A549 (cell line): ENCODE data around the gene TXNRD2. TPM values are rescaled to one million over a fixed set of nuclear protein-coding genes. Genes with fewer than 3 reads are reported as not detected.

Source experiments
- ATAC-seq, 2 experiments: fragments of 200-7000 bp in 1 of 2; fragments of >200 bp in 1 of 2; cut with Nextera tagmentation in 1 of 2; cut with Tn5 transposase in 1 of 2; 3 replicates each; pipeline versions ENCODE4 v1.8.0 to v1.9.1; 2018 to 2020; ENCODE audit warnings: mild to moderate bottlenecking in 1 of 2, moderate library complexity in 1 of 2
- CTCF ChIA-PET: fragments of 300-600 bp; sonication (Branson Sonifier 250); formaldehyde crosslinking; extraction: SDS; loops from one replicate; lab custom pipeline; 2021; ENCODE audit warnings: antibody characterized with exemption, inconsistent platforms; lab: Yijun Ruan, JAX
- POLR2A ChIA-PET: fragments of 350-600 bp; formaldehyde crosslinking; extraction: SDS; loops from one replicate; lab custom pipeline; 2021; ENCODE audit warnings: antibody characterized with exemption, inconsistent platforms; lab: Yijun Ruan, JAX
- DNase-seq, 2 experiments: peaks; one replicate each; pipeline versions ENCODE4 v3.0.0 to v3.0.0-alpha.2; 2011 to 2016; ENCODE audit warnings: low read depth in 1 of 2, low spot score in 1 of 2
- FAIRE-seq: peaks from 2 replicates; lab custom pipeline; 2011; peaks lifted over from hg19 to GRCh38; lab: Jason Lieb, UNC
- H3K27ac ChIP-seq, 2 experiments: fragments of >200 bp; sonication (Bioruptor Twin); formaldehyde crosslinking; 3 replicates each; pipeline ENCODE4 v1.5.1; 2016 to 2017
- H3K4me1 ChIP-seq: fragments of >200 bp; sonication (Bioruptor Twin); formaldehyde crosslinking; 3 replicates; pipeline ENCODE4 v1.6.1; 2016
- H3K4me2 ChIP-seq: fragments of >200 bp; sonication (Bioruptor Twin); formaldehyde crosslinking; 3 replicates; pipeline ENCODE4 v1.6.1; 2016
- H3K4me3 ChIP-seq: fragments of >200 bp; sonication (Bioruptor Twin); formaldehyde crosslinking; 3 replicates; pipeline ENCODE4 v1.5.1; 2016
- H3K9me3 ChIP-seq: fragments of >200 bp; sonication (Bioruptor Twin); formaldehyde crosslinking; 3 replicates; pipeline ENCODE4 v1.6.1; 2016
- BHLHE40 ChIP-seq: IDR thresholded peaks from 2 replicates; pipeline ENCODE4 v1.6.1; 2012; ENCODE audit warnings: low read depth, low read length, inconsistent platforms
- CBX2 ChIP-seq: fragments of 200-600 bp; sonication (generic); IDR thresholded peaks from 2 replicates; pipeline ENCODE4 v1.6.1; 2016; ENCODE audit warnings: low read depth, mild to moderate bottlenecking, borderline replicate concordance
- CBX8 ChIP-seq: fragments of 200-600 bp; sonication (generic); IDR thresholded peaks from 2 replicates; pipeline ENCODE4 v1.6.1; 2016
- CEBPB ChIP-seq, 2 experiments: fragments of >200 bp in 1 of 2; sonication (Bioruptor Twin) in 1 of 2; formaldehyde crosslinking in 1 of 2; IDR thresholded peaks; 2 replicates each; pipeline ENCODE4 v1.6.1; 2012 to 2016
- CHD2 ChIP-seq: fragments of 150-350 bp; IDR thresholded peaks from 2 replicates; pipeline ENCODE4 v1.6.1; 2014; ENCODE audit warnings: low read length; ENCODE audit not compliant: partially characterized antibody
- CHD4 ChIP-seq: fragments of 200-600 bp; sonication (generic); IDR thresholded peaks from 2 replicates; pipeline ENCODE4 v1.6.1; 2016; ENCODE audit warnings: antibody characterized with exemption, mild to moderate bottlenecking, borderline replicate concordance
- E2F6 ChIP-seq: IDR thresholded peaks from 2 replicates; pipeline ENCODE4 v1.6.1; 2012; ENCODE audit warnings: low read depth, borderline replicate concordance
- EHMT2 ChIP-seq: fragments of 200-600 bp; sonication (generic); IDR thresholded peaks from 2 replicates; pipeline ENCODE4 v1.6.1; 2016; ENCODE audit warnings: antibody characterized with exemption, low read depth, mild to moderate bottlenecking, moderate library complexity
- ELK1 ChIP-seq: fragments of 150-350 bp; IDR thresholded peaks from 2 replicates; pipeline ENCODE4 v1.6.1; 2014; ENCODE audit warnings: low read depth, mild to moderate bottlenecking, low read length
- ESRRA ChIP-seq: fragments of 150-350 bp; IDR thresholded peaks from 2 replicates; pipeline ENCODE4 v1.6.1; 2014; ENCODE audit warnings: mild to moderate bottlenecking, low read length, borderline replicate concordance
- GATA3 ChIP-seq: IDR thresholded peaks from 2 replicates; pipeline ENCODE4 v1.6.1; 2012; ENCODE audit warnings: borderline replicate concordance
- HES2 ChIP-seq: fragments of >200 bp; sonication (Bioruptor Twin); formaldehyde crosslinking; IDR thresholded peaks from 2 replicates; pipeline ENCODE4 v1.6.1; 2016
- HEYL ChIP-seq: fragments of 250-450 bp; sonication (Bioruptor Pico); IDR thresholded peaks from 2 replicates; pipeline ENCODE4 v1.8.0; 2021; ENCODE audit warnings: mild to moderate bottlenecking, moderate library complexity
- HOXA7 ChIP-seq: fragments of 250-450 bp; sonication (Bioruptor Pico); IDR thresholded peaks from 2 replicates; pipeline ENCODE4 v1.5.0; 2020; ENCODE audit warnings: mild to moderate bottlenecking, moderate library complexity
- JUNB ChIP-seq: fragments of >200 bp; sonication (Bioruptor Twin); formaldehyde crosslinking; IDR thresholded peaks from 2 replicates; pipeline ENCODE4 v1.6.1; 2016
- KDM1A ChIP-seq: fragments of 200-600 bp; sonication (generic); IDR thresholded peaks from 2 replicates; pipeline ENCODE4 v1.6.1; 2016; ENCODE audit warnings: low read depth, mild to moderate bottlenecking
- KDM5A ChIP-seq: fragments of 200-600 bp; sonication (generic); IDR thresholded peaks from 2 replicates; pipeline ENCODE4 v1.6.1; 2016; ENCODE audit warnings: antibody characterized with exemption, mild to moderate bottlenecking
- MAZ ChIP-seq: fragments of 150-350 bp; IDR thresholded peaks from 2 replicates; pipeline ENCODE4 v1.6.1; 2014; ENCODE audit warnings: antibody characterized with exemption, low read depth, low read length, borderline replicate concordance
- NPAS2 ChIP-seq: fragments of 250-450 bp; sonication (Bioruptor Pico); IDR thresholded peaks from 2 replicates; pipeline ENCODE4 v1.8.0; 2022; ENCODE audit warnings: mild to moderate bottlenecking, moderate library complexity, borderline replicate concordance
- RARB ChIP-seq: fragments of 250-450 bp; sonication (Bioruptor Pico); IDR thresholded peaks from 2 replicates; pipeline ENCODE4 v1.8.0; 2021; ENCODE audit warnings: mild to moderate bottlenecking, moderate library complexity
- RFX5 ChIP-seq: fragments of 450-650 bp; IDR thresholded peaks from 2 replicates; pipeline ENCODE4 v1.7.1; 2014; ENCODE audit warnings: antibody characterized with exemption, mild to moderate bottlenecking, moderate library complexity
- SREBF2 ChIP-seq: fragments of 450-650 bp; IDR thresholded peaks from 2 replicates; pipeline ENCODE4 v1.6.1; 2014; ENCODE audit warnings: mild to moderate bottlenecking, moderate library complexity
- TFCP2L1 ChIP-seq: fragments of 250-450 bp; sonication (Bioruptor Pico); IDR thresholded peaks from 2 replicates; pipeline ENCODE4 v1.5.0; 2021; ENCODE audit warnings: mild to moderate bottlenecking
- ZC3H11A ChIP-seq: fragments of 450-650 bp; IDR thresholded peaks from 2 replicates; pipeline ENCODE4 v1.6.1; 2014; ENCODE audit warnings: antibody characterized with exemption, mild to moderate bottlenecking
- ZFP36 ChIP-seq: fragments of 450-650 bp; IDR thresholded peaks from 2 replicates; pipeline ENCODE4 v1.6.1; 2014; ENCODE audit warnings: borderline replicate concordance; ENCODE audit not compliant: partially characterized antibody
- WGBS: methylation state at CpG from one replicate; pipeline ENCODE4 v1.1.6; 2017; ENCODE audit errors: missing lambda C conversion rate; 5-methylcytosine and 5-hydroxymethylcytosine counted together
- polyA plus RNA-seq, 4 experiments: library from polyadenylated mRNA; depleted of rRNA in 3 of 4; stranded (reverse); fragments of >200 nt; fragmentation: RNase III in 1 of 4; extraction: RNeasy Plus Mini Kit Qiagen cat#74134 plus additional on column Dnase treatment in 1 of 4; gene quantifications; 2 replicates in 3 of 4; 3 replicates in 1 of 4; pipeline ENCODE4 v1.2.3, GENCODE V29; 2011 to 2017
- TF ChIP-seq, protein P1 (sequence below): fragments of 250-450 bp; sonication (Bioruptor Pico); IDR thresholded peaks from 2 replicates; pipeline ENCODE4 v1.5.0; 2020; ENCODE audit warnings: low read depth, mild to moderate bottlenecking, moderate library complexity
- TF ChIP-seq, protein P2 (sequence below): IDR thresholded peaks from 2 replicates; pipeline ENCODE4 v1.6.1; 2012
- TF ChIP-seq, protein P3 (sequence below): fragments of 200-600 bp; sonication (generic); IDR thresholded peaks from 2 replicates; pipeline ENCODE4 v1.6.1; 2016; ENCODE audit warnings: antibody characterized with exemption, mild to moderate bottlenecking, moderate library complexity
- TF ChIP-seq, protein P4 (sequence below): fragments of 450-650 bp; IDR thresholded peaks from 2 replicates; pipeline ENCODE4 v1.6.1; 2014; ENCODE audit warnings: antibody characterized with exemption

Gene TXNRD2
- polyA plus RNA-seq, 2 of the 4 experiments (the other 2 are of a cell fraction): 16.3 to 25.6 TPM

GRCh38 chr22:19827341-19828034 lies 114.1 kb downstream of the TXNRD2 start:
- no peak for TF ChIP-seq HEYL (CRISPR knock-in tag)
- TF ChIP-seq ZC3H11A: no peak
- no peak for TF ChIP-seq EHMT2
- no peak for TF ChIP-seq BHLHE40
- no peak for TF ChIP-seq JUNB
- TF ChIP-seq CEBPB (IDR thresholded peaks at IDR 0.05): no peak
- TF ChIP-seq GATA3: no peak
- TF ChIP-seq RARB (CRISPR knock-in tag): no peak
- no peak for TF ChIP-seq SREBF2
- TF ChIP-seq HES2: no peak
- TF ChIP-seq CBX8: no peak
- TF ChIP-seq TFCP2L1 (CRISPR knock-in tag): no peak
- TF ChIP-seq KDM1A: no peak
- no peak for TF ChIP-seq KDM5A
- no peak for TF ChIP-seq CHD4
- TF ChIP-seq CBX2: no peak
- TF ChIP-seq ZFP36: no peak
- TF ChIP-seq HOXA7: no peak
- no peak for TF ChIP-seq MAZ
- POLR2A ChIA-PET: no interaction called here
- ATAC-seq (no peak), FAIRE-seq (no peak), DNase-seq (no peak)
- no peak overlapping the region for H3K4me2 ChIP-seq
- WGBS: 74% methylated on average over 10 of the region's 10 CpGs
- H3K9me3 ChIP-seq: no peaks in the 10 kb centered on the region
- CTCF ChIA-PET: no interaction called here
- peaks cover 5% of the 10 kb centered on the region; the same call in 1 of the 3 replicates for H3K4me1 ChIP-seq
- no peak overlapping the region for H3K4me3 ChIP-seq
- H3K27ac ChIP-seq: no peak overlapping the region

- ATAC-seq (no peak), FAIRE-seq (no peak), DNase-seq (no peak)
- WGBS: 90% methylated on average over 2 of the region's 2 CpGs
- ChIA-PET POLR2A (no interaction called here), CTCF (interaction anchor here (0.5 kb wide), 1 partner anchor 79 kb away, joined by 3 read pairs; no protein-coding TSS in a partner anchor)
- Histone ChIP-seq H3K4me2 (no peak overlapping the region), H3K4me3 (no peak overlapping the region), H3K9me3 (no peaks in the 10 kb centered on the region), H3K4me1 (peaks cover 5% of the 10 kb centered on the region; the same call in 1 of the 3 replicates), H3K27ac (no peak overlapping the region)
- TF ChIP-seq ELK1 (no peak), CHD2 (no peak), NPAS2 (CRISPR knock-in tag) (no peak), HOXA7 (no peak), CBX2 (no peak), E2F6 (no peak), RFX5 (no peak), KDM1A (no peak), MAZ (no peak), ESRRA (no peak), ZC3H11A (no peak)
- TF ChIP-seq, protein P1, sequence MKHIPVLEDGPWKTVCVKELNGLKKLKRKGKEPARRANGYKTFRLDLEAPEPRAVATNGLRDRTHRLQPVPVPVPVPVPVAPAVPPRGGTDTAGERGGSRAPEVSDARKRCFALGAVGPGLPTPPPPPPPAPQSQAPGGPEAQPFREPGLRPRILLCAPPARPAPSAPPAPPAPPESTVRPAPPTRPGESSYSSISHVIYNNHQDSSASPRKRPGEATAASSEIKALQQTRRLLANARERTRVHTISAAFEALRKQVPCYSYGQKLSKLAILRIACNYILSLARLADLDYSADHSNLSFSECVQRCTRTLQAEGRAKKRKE: no peak
- TF ChIP-seq, protein P2, sequence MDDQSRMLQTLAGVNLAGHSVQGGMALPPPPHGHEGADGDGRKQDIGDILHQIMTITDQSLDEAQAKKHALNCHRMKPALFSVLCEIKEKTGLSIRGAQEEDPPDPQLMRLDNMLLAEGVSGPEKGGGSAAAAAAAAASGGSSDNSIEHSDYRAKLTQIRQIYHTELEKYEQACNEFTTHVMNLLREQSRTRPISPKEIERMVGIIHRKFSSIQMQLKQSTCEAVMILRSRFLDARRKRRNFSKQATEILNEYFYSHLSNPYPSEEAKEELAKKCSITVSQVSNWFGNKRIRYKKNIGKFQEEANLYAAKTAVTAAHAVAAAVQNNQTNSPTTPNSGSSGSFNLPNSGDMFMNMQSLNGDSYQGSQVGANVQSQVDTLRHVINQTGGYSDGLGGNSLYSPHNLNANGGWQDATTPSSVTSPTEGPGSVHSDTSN: no peak
- TF ChIP-seq, protein P3, sequence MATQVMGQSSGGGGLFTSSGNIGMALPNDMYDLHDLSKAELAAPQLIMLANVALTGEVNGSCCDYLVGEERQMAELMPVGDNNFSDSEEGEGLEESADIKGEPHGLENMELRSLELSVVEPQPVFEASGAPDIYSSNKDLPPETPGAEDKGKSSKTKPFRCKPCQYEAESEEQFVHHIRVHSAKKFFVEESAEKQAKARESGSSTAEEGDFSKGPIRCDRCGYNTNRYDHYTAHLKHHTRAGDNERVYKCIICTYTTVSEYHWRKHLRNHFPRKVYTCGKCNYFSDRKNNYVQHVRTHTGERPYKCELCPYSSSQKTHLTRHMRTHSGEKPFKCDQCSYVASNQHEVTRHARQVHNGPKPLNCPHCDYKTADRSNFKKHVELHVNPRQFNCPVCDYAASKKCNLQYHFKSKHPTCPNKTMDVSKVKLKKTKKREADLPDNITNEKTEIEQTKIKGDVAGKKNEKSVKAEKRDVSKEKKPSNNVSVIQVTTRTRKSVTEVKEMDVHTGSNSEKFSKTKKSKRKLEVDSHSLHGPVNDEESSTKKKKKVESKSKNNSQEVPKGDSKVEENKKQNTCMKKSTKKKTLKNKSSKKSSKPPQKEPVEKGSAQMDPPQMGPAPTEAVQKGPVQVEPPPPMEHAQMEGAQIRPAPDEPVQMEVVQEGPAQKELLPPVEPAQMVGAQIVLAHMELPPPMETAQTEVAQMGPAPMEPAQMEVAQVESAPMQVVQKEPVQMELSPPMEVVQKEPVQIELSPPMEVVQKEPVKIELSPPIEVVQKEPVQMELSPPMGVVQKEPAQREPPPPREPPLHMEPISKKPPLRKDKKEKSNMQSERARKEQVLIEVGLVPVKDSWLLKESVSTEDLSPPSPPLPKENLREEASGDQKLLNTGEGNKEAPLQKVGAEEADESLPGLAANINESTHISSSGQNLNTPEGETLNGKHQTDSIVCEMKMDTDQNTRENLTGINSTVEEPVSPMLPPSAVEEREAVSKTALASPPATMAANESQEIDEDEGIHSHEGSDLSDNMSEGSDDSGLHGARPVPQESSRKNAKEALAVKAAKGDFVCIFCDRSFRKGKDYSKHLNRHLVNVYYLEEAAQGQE: no peak
- TF ChIP-seq, protein P4, sequence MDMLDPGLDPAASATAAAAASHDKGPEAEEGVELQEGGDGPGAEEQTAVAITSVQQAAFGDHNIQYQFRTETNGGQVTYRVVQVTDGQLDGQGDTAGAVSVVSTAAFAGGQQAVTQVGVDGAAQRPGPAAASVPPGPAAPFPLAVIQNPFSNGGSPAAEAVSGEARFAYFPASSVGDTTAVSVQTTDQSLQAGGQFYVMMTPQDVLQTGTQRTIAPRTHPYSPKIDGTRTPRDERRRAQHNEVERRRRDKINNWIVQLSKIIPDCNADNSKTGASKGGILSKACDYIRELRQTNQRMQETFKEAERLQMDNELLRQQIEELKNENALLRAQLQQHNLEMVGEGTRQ: no peak
Measured at GRCh38 chr22:19826619-19826950, 115.0 kb downstream of the TXNRD2 start.
